Measurements from ENCODE around the gene HTR1B. TPM values are rescaled to one million over a fixed set of nuclear protein-coding genes. Genes with fewer than 3 reads are reported as not detected.
A peak's percentile ranks its signal among the peaks of the same experiment; 100 is the strongest.

HTR1B gene
- total and polyA plus RNA-seq, 2 experiments from 2014 or later = not detected

DNA sequence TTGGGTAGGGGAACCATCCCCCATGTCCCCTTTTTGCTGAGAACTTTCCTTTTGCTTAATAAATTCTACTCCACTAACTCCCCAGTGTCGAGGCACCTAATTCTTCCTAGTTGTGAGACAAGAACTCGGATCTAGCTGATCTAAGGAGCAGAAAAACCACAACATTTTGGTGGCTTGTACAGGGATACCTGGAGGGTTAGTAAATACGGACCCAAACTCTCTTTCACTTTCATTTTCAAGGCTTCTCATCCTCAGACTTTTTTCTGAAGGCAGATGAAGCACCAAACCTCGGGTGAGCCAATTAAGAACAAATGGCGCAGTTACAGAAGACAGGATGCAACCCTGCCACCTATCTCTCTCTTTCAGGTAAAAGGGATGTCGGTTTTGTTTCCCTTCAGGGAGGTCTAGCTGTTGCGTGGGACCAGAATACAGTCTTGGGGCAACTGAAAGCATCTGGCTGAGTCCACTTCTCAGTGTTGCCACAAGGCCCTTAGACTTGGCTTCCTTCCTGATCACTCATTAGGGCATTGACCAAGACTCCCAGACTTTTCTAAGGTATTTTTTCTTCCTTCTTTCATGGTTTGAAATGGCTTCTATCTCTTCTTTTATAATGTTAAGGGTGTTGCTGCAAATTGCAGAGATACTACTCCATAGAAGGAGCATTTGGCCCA, 11.1 kb upstream of the HTR1B start:
- no peak overlapping the region for H3K4me2 ChIP-seq (ENCODE audit: unreplicated experiment)
- no peaks in the 10 kb centered on the region for H3F3A ChIP-seq (ENCODE audit: insufficient read depth)
- 0 out of 2 replicates have a peak, but pooled peaks cover 9% of the 10 kb centered on the region for H3K27me3 ChIP-seq (replicated peaks; ENCODE audit: insufficient read depth)
- TF ChIP-seq EZH2 (IDR thresholded peaks at IDR 0.05; ENCODE audit: insufficient read depth, poor library complexity, severe bottlenecking) = no peak
- no peak for TF ChIP-seq EZH2phosphoT487 (IDR thresholded peaks at IDR 0.05; ENCODE audit: insufficient read depth, low read depth)
- 43 to 49% methylated on average over 7 of the region's 7 CpGs for WGBS, 2 experiments (ENCODE audit: low coverage in 1 of 2, low lambda C conversion rate in 2 of 2, missing lambda C conversion rate in 2 of 2)
- no peaks in the 10 kb centered on the region for H3K9me3 ChIP-seq (ENCODE audit: low read depth)
- H2AFZ ChIP-seq = 0 out of 2 replicates have a peak overlapping the region, but pooled peaks have one; percentile 33
- H3K36me3 ChIP-seq (ENCODE audit: low read depth) = no peaks in the 10 kb centered on the region
- no peaks in the 10 kb centered on the region for H3K4me1 ChIP-seq (ENCODE audit: insufficient read depth)
- H4K20me1 ChIP-seq (ENCODE audit: insufficient read depth) = no peaks in the 10 kb centered on the region
- no peak overlapping the region for H3K27ac ChIP-seq
- no peak overlapping the region for H3K9ac ChIP-seq
- no peaks in the 10 kb centered on the region for H3K79me2 ChIP-seq (ENCODE audit: insufficient read depth)
- no peak for DNase-seq
- in situ Hi-C loops (cut with MboI) = loop anchor here (25.0 kb wide), 1 partner anchor 1537 kb away; no protein-coding TSS in a partner anchor
- no peaks in the 10 kb centered on the region for H3K9me2 ChIP-seq (ENCODE audit: insufficient read depth)
- peak overlapping the region; percentile 16; the same call in 1 of the 2 replicates for H3K4me3 ChIP-seq

DNA sequence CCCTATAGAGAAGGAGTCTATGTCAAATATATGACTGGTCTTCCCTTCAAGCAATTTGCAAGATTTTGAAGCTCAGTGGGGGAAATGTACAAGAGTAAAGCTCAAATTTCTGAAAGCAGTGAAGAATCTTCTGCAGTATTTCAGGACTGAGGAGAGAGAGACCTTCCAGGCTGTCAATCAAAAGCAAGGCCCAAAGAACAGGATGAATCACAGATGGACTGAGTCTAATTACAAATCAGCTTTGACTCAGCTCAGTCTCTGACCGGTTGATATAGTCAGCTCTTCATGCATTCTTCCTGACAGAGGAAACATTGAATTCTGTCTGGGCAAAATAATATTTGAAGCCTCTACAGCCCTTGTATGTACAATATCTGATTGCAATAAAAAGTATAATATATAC, 7.7 kb upstream of the HTR1B start:
- Histone ChIP-seq H2AFZ (no peak overlapping the region), H3K79me2 (ENCODE audit: insufficient read depth) (no peaks in the 10 kb centered on the region), H3K4me3 (no peak overlapping the region), H3K4me1 (ENCODE audit: insufficient read depth) (no peaks in the 10 kb centered on the region), H3K27ac (no peak overlapping the region), H3K4me2 (ENCODE audit: unreplicated experiment) (no peak overlapping the region), H3K9me3 (ENCODE audit: low read depth) (no peaks in the 10 kb centered on the region), H3K9me2 (ENCODE audit: insufficient read depth) (no peaks in the 10 kb centered on the region), H3K9ac (no peak overlapping the region), H3K36me3 (ENCODE audit: low read depth) (no peaks in the 10 kb centered on the region), H4K20me1 (ENCODE audit: insufficient read depth) (no peaks in the 10 kb centered on the region), H3F3A (ENCODE audit: insufficient read depth) (no peaks in the 10 kb centered on the region), H3K27me3 (replicated peaks; ENCODE audit: insufficient read depth) (0 out of 2 replicates have a peak, but pooled peaks cover 5% of the 10 kb centered on the region)
- in situ Hi-C loops (cut with MboI) = loop anchor here (25.0 kb wide), 1 partner anchor 1534 kb away; no protein-coding TSS in a partner anchor
- WGBS, 2 experiments (ENCODE audit: low coverage in 1 of 2, low lambda C conversion rate in 2 of 2, missing lambda C conversion rate in 2 of 2) = 28 to 29% methylated on average over 1 of the region's 1 CpG
- TF ChIP-seq EZH2 (IDR thresholded peaks at IDR 0.05; ENCODE audit: insufficient read depth, poor library complexity, severe bottlenecking) (no peak), EZH2phosphoT487 (IDR thresholded peaks at IDR 0.05; ENCODE audit: insufficient read depth, low read depth) (no peak)
- DNase-seq = no peak

DNA sequence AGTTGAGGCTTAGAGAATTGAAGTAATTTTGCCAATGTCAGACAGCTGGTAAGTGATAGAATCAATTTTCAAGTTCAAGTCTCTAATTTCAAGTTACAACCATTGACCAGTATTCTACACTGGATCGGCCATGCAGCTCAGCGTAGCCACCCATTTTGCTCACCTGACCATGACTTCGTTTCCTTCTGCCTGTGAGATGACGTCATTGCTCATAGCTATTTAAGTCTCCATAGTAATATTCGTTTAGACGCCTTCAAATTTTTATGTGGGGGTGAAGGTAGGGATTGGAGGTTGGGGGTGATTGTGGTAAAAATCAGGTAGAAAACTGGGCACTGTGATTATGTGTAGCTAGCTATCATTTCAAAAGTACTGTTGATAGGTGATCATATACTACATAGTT, 5.6 kb upstream of the HTR1B start:
- Histone ChIP-seq H3K9me3 (ENCODE audit: low read depth) (no peaks in the 10 kb centered on the region), H2AFZ (no peak overlapping the region), H3K9ac (no peak overlapping the region), H3K4me1 (ENCODE audit: insufficient read depth) (no peaks in the 10 kb centered on the region), H3K4me2 (ENCODE audit: unreplicated experiment) (no peak overlapping the region), H4K20me1 (ENCODE audit: insufficient read depth) (no peaks in the 10 kb centered on the region), H3F3A (ENCODE audit: insufficient read depth) (no peaks in the 10 kb centered on the region), H3K79me2 (ENCODE audit: insufficient read depth) (no peaks in the 10 kb centered on the region), H3K27ac (no peak overlapping the region), H3K36me3 (ENCODE audit: low read depth) (no peaks in the 10 kb centered on the region), H3K4me3 (no peak overlapping the region), H3K27me3 (replicated peaks; ENCODE audit: insufficient read depth) (peaks cover 25% of the 10 kb centered on the region), H3K9me2 (ENCODE audit: insufficient read depth) (no peaks in the 10 kb centered on the region)
- WGBS, 2 experiments (ENCODE audit: low coverage in 1 of 2, low lambda C conversion rate in 2 of 2, missing lambda C conversion rate in 2 of 2) = 53 to 57% methylated on average over 6 of the region's 6 CpGs
- no peak for TF ChIP-seq EZH2phosphoT487 (IDR thresholded peaks at IDR 0.05; ENCODE audit: insufficient read depth, low read depth)
- no peak for TF ChIP-seq EZH2 (IDR thresholded peaks at IDR 0.05; ENCODE audit: insufficient read depth, poor library complexity, severe bottlenecking)
- in situ Hi-C loops (cut with MboI) = loop anchor here (25.0 kb wide), 1 partner anchor 1532 kb away; no protein-coding TSS in a partner anchor
- DNase-seq = no peak

DNA sequence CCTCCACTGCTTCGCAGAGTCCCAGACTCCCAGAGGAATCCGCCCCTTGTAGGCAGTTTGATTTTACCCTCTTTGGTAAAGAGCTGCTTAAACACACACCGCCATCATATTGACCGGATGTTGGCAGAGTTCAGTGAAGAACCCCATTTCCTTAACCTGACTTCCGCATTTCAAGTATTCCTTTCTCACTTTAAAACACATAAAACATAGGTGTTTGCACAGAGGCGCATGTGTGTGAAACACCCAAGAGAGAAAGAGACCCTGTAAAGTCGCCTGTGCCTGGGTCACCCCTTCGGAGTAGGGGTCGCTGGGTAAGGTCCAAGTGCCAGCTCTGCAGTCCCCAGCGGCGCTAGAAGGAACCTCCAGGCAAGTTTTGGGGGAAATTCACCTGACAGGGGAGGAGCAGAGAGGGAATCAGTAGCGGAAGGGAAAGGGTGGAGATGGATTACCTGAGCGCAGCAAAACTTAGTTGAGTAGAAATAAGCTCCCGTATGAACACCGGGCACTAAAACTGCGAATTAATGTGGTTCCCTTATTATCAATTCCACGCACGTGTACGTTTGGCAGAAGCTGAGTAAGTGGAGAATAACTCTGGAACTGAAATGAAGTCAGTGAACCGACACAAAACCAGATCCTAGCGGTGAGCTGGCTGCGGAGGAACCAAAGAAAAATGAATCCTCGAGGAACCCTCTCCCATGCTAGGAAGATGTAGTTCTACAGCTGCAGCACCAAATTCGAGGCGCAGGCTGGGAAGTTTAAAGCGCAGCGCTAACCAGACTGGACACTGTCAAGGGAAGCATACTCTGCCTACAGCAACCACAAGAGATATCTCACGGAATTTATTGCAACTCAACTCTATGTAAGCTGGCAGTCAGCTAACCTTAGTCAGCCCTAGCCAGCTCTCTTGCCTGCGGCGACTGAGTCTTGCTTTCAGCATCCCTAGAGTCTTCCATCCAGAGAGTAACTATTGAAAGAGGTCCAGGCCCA, 3.5 kb upstream of the HTR1B start:
- Histone ChIP-seq H3K36me3 (ENCODE audit: low read depth) (no peaks in the 10 kb centered on the region), H3K27me3 (replicated peaks; ENCODE audit: insufficient read depth) (peaks cover 46% of the 10 kb centered on the region), H3K79me2 (ENCODE audit: insufficient read depth) (no peaks in the 10 kb centered on the region), H4K20me1 (ENCODE audit: insufficient read depth) (no peaks in the 10 kb centered on the region), H3K9me2 (ENCODE audit: insufficient read depth) (no peaks in the 10 kb centered on the region), H3K4me1 (ENCODE audit: insufficient read depth) (no peaks in the 10 kb centered on the region), H2AFZ (peak overlapping the region; percentile 97), H3K4me2 (ENCODE audit: unreplicated experiment) (peak overlapping the region; percentile 83), H3K4me3 (peak overlapping the region; percentile 79), H3F3A (ENCODE audit: insufficient read depth) (no peaks in the 10 kb centered on the region), H3K9me3 (ENCODE audit: low read depth) (no peaks in the 10 kb centered on the region), H3K27ac (no peak overlapping the region), H3K9ac (peak overlapping the region; percentile 68)
- WGBS, 2 experiments (ENCODE audit: low coverage in 1 of 2, low lambda C conversion rate in 2 of 2, missing lambda C conversion rate in 2 of 2) = 33 to 39% methylated on average over 30 of the region's 30 CpGs
- in situ Hi-C loops (cut with MboI) = loop anchor here (25.0 kb wide), 1 partner anchor 1529 kb away; no protein-coding TSS in a partner anchor
- TF ChIP-seq EZH2 (IDR thresholded peaks at IDR 0.05; ENCODE audit: insufficient read depth, poor library complexity, severe bottlenecking) = no peak
- no peak for TF ChIP-seq EZH2phosphoT487 (IDR thresholded peaks at IDR 0.05; ENCODE audit: insufficient read depth, low read depth)
- DNase-seq = peak; percentile 48

All from GM23248 (cell line).